NCI-H526 treated with DMSO at 0.1 percent for 48 hours (cell line): Measurements from ENCODE around the gene IGF2BP1.

Experiments used
- DNase-seq: peaks from one replicate; lab custom pipeline; 2025; lab: John Stamatoyannopoulos, UW

Gene IGF2BP1

GRCh38 chr17:48997103-48997826, at the start of gene IGF2BP1:
TSS of gene IGF2BP1 (plus strand) at chr17:48997385. CDS start at chr17:48997746, 361 bp downstream.
- no peak for DNase-seq

- DNase-seq = no peak
These were observed 45.6 kb upstream of the IGF2BP1 start for GRCh38 chr17:48951572-48951971.

GRCh38 chr17:48952904-48953303, 44.3 kb upstream of the IGF2BP1 start:
- no peak for DNase-seq

GRCh38 chr17:48954300-48954755, 42.9 kb upstream of the IGF2BP1 start:
- no peak for DNase-seq

GRCh38 chr17:48960834-48961515, 36.2 kb upstream of the IGF2BP1 start:
- no peak for DNase-seq

- no peak for DNase-seq
These were observed 35.5 kb upstream of the IGF2BP1 start for GRCh38 chr17:48961516-48962233.

GRCh38 chr17:48970224-48970623, 27.0 kb upstream of the IGF2BP1 start:
- DNase-seq = no peak

- DNase-seq = no peak
These were observed 26.1 kb upstream of the IGF2BP1 start for GRCh38 chr17:48970865-48971687.

GRCh38 chr17:48972749-48973097, 24.5 kb upstream of the IGF2BP1 start:
- no peak for DNase-seq

- DNase-seq = no peak
These were observed 23.4 kb upstream of the IGF2BP1 start for GRCh38 chr17:48973806-48974205.

GRCh38 chr17:48981927-48982539, 15.2 kb upstream of the IGF2BP1 start:
- no peak for DNase-seq

- DNase-seq = no peak
These were observed 11.5 kb upstream of the IGF2BP1 start for GRCh38 chr17:48985436-48986245.

- no peak for DNase-seq
These were observed 8.1 kb upstream of the IGF2BP1 start for GRCh38 chr17:48989100-48989499.

- DNase-seq = no peak
These were observed 6.3 kb upstream of the IGF2BP1 start for GRCh38 chr17:48990882-48991357.

- DNase-seq = no peak
These were observed 4.7 kb upstream of the IGF2BP1 start for GRCh38 chr17:48992444-48992843.

- no peak for DNase-seq
These were observed 3.9 kb upstream of the IGF2BP1 start for GRCh38 chr17:48993305-48993704.

- DNase-seq = no peak
These were observed 3.2 kb upstream of the IGF2BP1 start for GRCh38 chr17:48993951-48994350.

- no peak for DNase-seq
These were observed 2.5 kb upstream of the IGF2BP1 start for GRCh38 chr17:48994549-48995303.

- no peak for DNase-seq
These were observed 1.7 kb upstream of the IGF2BP1 start for GRCh38 chr17:48995304-48995973.
